ENCODE data around the gene TBX19.

DNA sequence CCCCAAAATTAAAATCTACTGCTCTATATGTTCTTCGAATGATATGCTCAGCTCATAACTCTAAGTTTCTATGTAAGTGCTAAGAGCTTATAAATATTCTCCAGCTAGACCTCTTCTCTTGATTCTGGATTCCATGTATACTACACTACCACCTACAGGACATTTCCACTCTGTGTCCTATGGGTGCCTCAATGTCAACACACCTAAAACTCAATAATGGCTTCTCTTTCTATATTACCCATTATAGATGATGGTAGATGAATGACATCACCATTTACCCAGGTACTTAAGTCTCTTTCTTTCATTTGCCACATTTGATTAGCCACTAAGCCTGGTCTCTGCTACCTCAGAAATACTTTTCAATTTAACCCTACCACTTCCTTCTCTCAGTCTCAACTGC lies 41.3 kb downstream of the TBX19 start:
- TF ChIP-seq CTCF (IDR thresholded peaks at IDR 0.05 in 8 of 11, conservative IDR thresholded peaks at IDR 0.05 in 3 of 11) (peak in 1 of 11 experiments; percentile 17), POLR2AphosphoS5 (IDR thresholded peaks at IDR 0.05) (no peak), POLR2A (IDR thresholded peaks at IDR 0.05) (no peak)
